Melanocyte of skin (primary cell): Measurements from ENCODE around the gene CDH2. TPM values are rescaled to one million over a fixed set of nuclear protein-coding genes. Genes with fewer than 3 reads are reported as not detected.

Experiments
- total RNA-seq, 2 donors: library from RNA; depleted of rRNA; stranded (reverse); fragments of >200 nt; gene quantifications; 2 replicates each; pipeline ENCODE4 v1.2.3, GENCODE V29; 2012

CDH2 gene
- 1 to 10 TPM; 4.5 to 6.3 TPM for total RNA-seq

GRCh38 chr18:28176948-28177827 lies at the start of gene CDH2:
Gene CDH2 (minus strand): TSS chr18:28177130. CDS start chr18:28177022, 108 bp downstream.

